Erythroblast (primary cell): ENCODE results near the gene SDF2L1.
"Not testable (repeated sequence)": the region's sequence is repeated elsewhere in the genome, so short reads cannot be mapped to it uniquely, and the experiment has no call there.

Experiments
- DNase-seq, 2 experiments: peaks; one replicate each; lab custom pipeline; 2025; lab: John Stamatoyannopoulos, UW
- GATA1 ChIP-seq: IDR thresholded peaks from 2 replicates; pipeline ENCODE4 v1.6.1; 2011; ENCODE audit warnings: low read depth, mild to moderate bottlenecking, control low read depth, low read length, moderate library complexity
- POLR2A ChIP-seq: IDR thresholded peaks from 2 replicates; pipeline ENCODE4 v1.6.1; 2011; ENCODE audit warnings: mild to moderate bottlenecking, low read length

The SDF2L1 gene

GRCh38 chr22:21674638-21675245, 32.6 kb downstream of the SDF2L1 start:
- no peak for DNase-seq
- TF ChIP-seq GATA1 (no peak), POLR2A (no peak)

- TF ChIP-seq GATA1 (no peak), POLR2A (no peak)
- DNase-seq, result no peak
These were observed 35.7 kb downstream of the SDF2L1 start for GRCh38 chr22:21677606-21678443.

DNA sequence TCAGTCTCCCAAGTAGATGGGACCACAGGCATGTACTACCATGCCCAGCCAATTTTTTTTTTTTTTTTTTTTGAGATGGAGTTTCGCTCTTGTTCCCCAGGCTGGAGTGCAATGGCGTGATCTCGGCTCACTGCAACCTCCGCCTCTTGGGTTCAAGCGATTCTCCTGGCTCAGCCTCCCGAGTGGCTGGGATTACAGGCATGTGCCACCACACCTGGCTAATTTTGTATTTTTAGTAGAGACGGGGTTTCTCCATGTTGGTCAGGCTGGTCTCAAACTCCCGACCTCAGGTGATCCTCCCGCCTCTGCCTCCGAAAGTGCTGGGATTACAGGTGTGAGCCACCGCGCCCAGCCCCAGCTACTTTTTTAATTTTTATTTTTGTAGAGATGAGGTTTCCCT, 36.7 kb downstream of the SDF2L1 start:
- DNase-seq, result not testable (repeated sequence)

GRCh38 chr22:21679383-21679782, 37.3 kb downstream of the SDF2L1 start:
- TF ChIP-seq GATA1 (no peak), POLR2A (no peak)
- DNase-seq, result no peak

DNA sequence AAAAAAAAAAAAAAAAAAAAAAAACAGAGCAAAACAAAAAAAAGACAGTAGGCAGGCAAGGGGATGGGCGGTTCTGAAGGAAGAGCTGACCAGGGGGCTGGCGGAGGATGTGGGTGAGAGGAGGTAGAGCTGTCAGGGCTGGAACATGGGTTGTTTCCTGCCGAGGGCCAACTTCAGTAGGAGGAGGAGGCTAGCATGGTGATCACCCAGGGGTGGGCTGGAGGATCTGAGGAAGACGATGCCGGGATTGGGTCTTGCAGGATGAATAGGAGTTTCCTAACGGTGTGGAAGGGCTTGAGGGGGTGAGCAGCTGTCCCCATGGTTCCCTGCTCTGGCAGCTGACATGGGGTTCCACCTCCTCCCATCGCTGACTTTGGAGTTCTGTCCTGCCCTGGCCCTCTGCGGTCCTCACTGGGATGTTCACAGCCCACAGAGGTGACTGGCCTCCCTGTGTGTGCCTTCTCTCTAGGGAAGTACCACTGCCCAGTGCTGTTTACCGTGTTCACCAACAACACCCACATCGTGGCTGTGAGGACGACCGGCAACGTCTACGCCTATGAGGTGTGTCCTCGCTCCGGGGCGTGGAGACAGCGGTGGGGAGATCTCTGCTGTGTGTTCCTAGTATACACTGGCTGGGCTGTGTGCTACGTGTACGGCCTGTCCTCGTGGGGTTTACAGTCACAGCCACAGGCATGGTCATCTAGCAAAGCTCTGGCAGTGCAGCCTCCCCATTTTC, 38.9 kb downstream of the SDF2L1 start:
- no peak for DNase-seq
- TF ChIP-seq POLR2A, result no peak
- no peak for TF ChIP-seq GATA1

GRCh38 chr22:21681566-21682370, 39.7 kb downstream of the SDF2L1 start:
- TF ChIP-seq GATA1, result no peak
- no peak for TF ChIP-seq POLR2A
- no peak for DNase-seq

DNA sequence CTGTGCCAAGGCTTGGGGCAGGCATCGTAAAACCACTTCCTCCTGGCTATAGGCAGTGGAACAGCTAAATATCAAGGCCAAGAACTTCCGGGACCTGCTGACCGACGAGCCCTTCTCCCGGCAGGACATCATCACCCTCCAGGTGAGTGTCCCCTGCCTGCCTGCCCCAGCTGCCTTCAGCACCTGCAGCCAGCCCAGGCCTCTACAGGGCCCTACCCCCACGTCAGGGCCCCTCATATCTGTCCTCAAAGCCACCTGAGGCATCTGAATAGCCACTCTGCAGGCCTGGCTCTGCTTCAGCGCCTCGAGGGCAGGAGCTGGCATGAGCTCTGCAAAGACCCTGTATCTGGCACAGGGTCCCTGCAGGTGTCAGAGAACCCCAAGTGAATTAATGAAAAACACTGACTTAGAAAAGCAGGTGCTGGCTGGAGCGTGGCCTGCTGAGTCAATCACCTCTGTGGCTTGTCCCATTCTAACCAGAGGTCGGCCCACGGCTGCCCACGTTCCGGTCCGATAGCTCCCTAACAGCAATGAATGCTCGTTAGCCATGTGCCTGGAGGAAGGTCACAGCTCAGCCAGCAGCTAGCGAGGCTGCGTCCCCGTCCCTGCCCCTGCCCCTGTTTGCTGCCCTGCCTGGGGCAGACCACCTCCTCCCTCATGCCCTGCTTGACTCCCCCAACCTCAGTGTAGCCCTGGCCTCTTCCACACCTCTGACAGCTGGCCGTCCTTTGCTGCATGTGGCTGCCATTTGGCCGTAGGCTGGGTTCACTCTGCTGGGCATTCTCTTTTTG, 40.5 kb downstream of the SDF2L1 start:
- DNase-seq, result no peak
- TF ChIP-seq GATA1 (no peak), POLR2A (no peak)

- DNase-seq, result no peak
- TF ChIP-seq POLR2A (no peak), GATA1 (no peak)
These were observed 41.3 kb downstream of the SDF2L1 start for GRCh38 chr22:21683401-21683811.

- no peak for TF ChIP-seq POLR2A
- TF ChIP-seq GATA1, result no peak
- DNase-seq, result no peak
These were observed 42.5 kb downstream of the SDF2L1 start for GRCh38 chr22:21684492-21685163.

DNA sequence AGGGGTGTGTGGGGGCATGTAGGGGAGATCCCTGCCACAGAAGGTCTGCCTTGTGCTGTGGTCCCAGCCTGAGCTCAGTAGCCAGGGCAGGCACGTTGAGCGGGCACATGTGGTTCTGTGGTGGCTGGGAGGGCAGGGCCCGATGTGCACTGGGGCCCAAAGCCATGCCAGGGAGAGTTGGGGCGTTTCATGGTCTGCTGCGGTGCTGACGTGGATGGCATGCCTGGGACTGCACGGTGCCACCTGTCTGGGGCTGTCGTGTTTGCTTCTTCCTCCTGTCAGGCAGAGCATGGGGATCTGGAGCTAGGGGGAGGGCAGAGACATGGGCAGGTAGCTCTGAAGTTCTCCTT, 43.0 kb downstream of the SDF2L1 start:
- TF ChIP-seq POLR2A (no peak), GATA1 (no peak)
- DNase-seq, result no peak

DNA sequence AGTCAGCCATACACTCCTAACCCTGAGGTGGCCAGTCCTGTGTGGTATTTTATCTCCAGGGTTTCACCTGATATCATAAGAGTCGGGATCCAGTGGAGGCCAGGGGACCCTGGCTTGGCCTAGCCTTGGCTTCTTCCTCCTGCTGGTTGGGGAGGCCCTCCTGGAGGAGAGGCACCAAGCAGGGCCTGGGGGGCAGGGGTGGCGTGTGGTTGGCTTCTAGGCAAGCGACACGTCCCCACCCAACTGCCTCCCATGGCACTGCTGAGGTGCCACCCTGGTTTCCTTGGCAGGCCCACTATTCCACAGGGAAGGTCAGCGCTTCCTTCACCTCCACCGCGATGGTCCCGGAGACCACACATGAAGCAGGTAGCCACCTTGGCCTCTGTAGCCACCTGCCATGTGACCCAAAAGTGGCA, 44.1 kb downstream of the SDF2L1 start:
- TF ChIP-seq POLR2A (no peak), GATA1 (no peak)
- DNase-seq, result no peak

- no peak for DNase-seq
- TF ChIP-seq POLR2A (no peak), GATA1 (no peak)
These were observed 44.7 kb downstream of the SDF2L1 start for GRCh38 chr22:21686634-21687393.
